ENCODE data around the gene WFS1. TPM values are rescaled to one million over a fixed set of nuclear protein-coding genes. Genes with fewer than 3 reads are reported as not detected.

The WFS1 gene
- total and polyA plus RNA-seq, 2 of the 13 experiments (the other 11 are each of a cell fraction or from before 2014, with no cell fraction given), result 39.1 to 42.2 TPM

DNA sequence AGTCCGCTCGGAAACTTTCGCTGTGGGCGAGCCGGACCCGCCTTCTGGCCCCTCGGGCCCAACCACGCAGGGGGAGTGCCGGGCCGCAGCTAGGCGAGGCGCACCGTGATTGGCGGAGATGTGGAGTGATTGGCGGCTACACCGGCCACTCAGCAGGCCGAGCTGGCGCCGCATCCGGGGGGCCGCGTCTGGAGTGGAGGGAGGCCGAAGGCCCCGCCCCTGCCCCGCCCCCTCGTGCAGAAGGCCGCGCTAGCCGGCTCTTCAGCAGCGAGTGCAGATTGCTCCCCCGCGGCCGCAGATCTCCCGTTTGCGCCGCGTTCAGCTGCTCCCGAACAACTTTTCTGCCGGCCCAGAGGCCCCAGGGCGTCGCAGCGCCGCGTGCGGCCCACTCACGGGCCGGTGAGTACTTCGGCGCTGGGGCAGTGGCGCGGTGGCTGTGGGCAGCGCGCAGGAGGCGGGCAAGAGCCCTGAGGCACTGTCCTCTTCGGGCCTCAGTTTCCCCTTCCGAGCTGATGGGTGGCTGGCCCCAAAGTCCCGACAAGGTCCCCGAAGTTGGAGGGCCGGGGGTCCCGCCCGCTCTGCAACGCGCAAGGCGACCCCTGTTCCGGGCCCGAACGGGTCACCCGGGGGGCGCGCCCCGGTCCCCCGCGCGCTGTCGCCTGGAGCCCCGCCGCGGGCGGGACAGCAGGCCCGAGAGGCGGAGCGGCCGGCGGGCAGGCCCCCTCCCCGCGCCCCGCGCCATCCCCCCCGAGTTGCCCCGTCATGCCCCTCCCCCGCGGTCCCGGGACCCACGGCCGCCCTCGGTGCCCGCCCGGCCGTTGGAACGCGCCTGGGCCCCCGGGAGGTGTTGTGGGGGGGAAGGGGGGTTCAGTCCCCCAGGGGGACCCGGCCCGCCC is at the start of gene WFS1 (continued):
- TF ChIP-seq, protein P1, sequence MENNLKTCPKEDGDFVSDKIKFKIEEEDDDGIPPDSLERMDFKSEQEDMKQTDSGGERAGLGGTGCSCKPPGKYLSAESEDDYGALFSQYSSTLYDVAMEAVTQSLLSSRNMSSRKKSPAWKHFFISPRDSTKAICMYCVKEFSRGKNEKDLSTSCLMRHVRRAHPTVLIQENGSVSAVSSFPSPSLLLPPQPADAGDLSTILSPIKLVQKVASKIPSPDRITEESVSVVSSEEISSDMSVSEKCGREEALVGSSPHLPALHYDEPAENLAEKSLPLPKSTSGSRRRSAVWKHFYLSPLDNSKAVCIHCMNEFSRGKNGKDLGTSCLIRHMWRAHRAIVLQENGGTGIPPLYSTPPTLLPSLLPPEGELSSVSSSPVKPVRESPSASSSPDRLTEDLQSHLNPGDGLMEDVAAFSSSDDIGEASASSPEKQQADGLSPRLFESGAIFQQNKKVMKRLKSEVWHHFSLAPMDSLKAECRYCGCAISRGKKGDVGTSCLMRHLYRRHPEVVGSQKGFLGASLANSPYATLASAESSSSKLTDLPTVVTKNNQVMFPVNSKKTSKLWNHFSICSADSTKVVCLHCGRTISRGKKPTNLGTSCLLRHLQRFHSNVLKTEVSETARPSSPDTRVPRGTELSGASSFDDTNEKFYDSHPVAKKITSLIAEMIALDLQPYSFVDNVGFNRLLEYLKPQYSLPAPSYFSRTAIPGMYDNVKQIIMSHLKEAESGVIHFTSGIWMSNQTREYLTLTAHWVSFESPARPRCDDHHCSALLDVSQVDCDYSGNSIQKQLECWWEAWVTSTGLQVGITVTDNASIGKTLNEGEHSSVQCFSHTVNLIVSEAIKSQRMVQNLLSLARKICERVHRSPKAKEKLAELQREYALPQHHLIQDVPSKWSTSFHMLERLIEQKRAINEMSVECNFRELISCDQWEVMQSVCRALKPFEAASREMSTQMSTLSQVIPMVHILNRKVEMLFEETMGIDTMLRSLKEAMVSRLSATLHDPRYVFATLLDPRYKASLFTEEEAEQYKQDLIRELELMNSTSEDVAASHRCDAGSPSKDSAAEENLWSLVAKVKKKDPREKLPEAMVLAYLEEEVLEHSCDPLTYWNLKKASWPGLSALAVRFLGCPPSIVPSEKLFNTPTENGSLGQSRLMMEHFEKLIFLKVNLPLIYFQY (CRISPR knock-in tag; IDR thresholded peaks at IDR 0.05; ENCODE audit: borderline replicate concordance), result no peak; the same call in 1 of the 2 replicates
- TF ChIP-seq EHMT2 (IDR thresholded peaks at IDR 0.05; ENCODE audit: borderline replicate concordance, low read depth, low read length) (no peak), ZNF235 (CRISPR knock-in tag; IDR thresholded peaks at IDR 0.05; ENCODE audit: borderline replicate concordance) (no peak), SIX1 (CRISPR knock-in tag; IDR thresholded peaks at IDR 0.05; ENCODE audit: borderline replicate concordance) (no peak), ZNF672 (CRISPR knock-in tag; IDR thresholded peaks at IDR 0.05) (no peak), ZSCAN31 (CRISPR knock-in tag; IDR thresholded peaks at IDR 0.05; ENCODE audit: low read depth) (no peak), ZMYM2 (CRISPR knock-in tag; IDR thresholded peaks at IDR 0.05) (no peak), THAP7 (CRISPR knock-in tag; IDR thresholded peaks at IDR 0.05) (no peak), ARNTL (CRISPR knock-in tag; IDR thresholded peaks at IDR 0.05) (peak; percentile 35; the same call in 1 of the 2 replicates), ZC3H13 (CRISPR knock-in tag; IDR thresholded peaks at IDR 0.05) (no peak), MTA1 (CRISPR knock-in tag; IDR thresholded peaks at IDR 0.05; ENCODE audit: borderline replicate concordance) (no peak), PHF5A (CRISPR knock-in tag; IDR thresholded peaks at IDR 0.05; ENCODE audit: low read depth, unreplicated experiment) (no peak), XRCC5 (optimal IDR thresholded peaks at IDR 0.05; ENCODE audit: low read length) (peak; percentile 17), ZSCAN5A (CRISPR knock-in tag; IDR thresholded peaks at IDR 0.05; ENCODE audit: borderline replicate concordance) (no peak), SIX4 (CRISPR knock-in tag; IDR thresholded peaks at IDR 0.05) (no peak), AGO1 (IDR thresholded peaks at IDR 0.05; ENCODE audit: low read depth, low read length, poor library complexity, severe bottlenecking) (no peak), HMGXB4 (CRISPR knock-in tag; IDR thresholded peaks at IDR 0.05; ENCODE audit: borderline replicate concordance in 1 of 2, low read depth in 1 of 2) (peak in 1 of 2 experiments; percentile 18; a peak in 2 of 4 replicates), MTERF4 (CRISPR knock-in tag; IDR thresholded peaks at IDR 0.05) (no peak), TP53 (CRISPR knock-in tag; conservative IDR thresholded peaks at IDR 0.05) (no peak)
